Neutrophil (primary cell): Measurements from ENCODE around the gene IGSF9B.

Experiments used
- H3K27ac ChIP-seq: fragments of 200-600 bp; sonication (generic); 2 replicates; pipeline ENCODE4 v1.5.1; 2016; ENCODE audit warnings: mild to moderate bottlenecking, moderate library complexity
- H3K27me3 ChIP-seq: fragments of 200-600 bp; sonication (generic); 2 replicates; pipeline ENCODE4 v1.6.0; 2016; ENCODE audit warnings: mild to moderate bottlenecking
- H3K36me3 ChIP-seq: fragments of 200-600 bp; sonication (generic); 2 replicates; pipeline ENCODE4 v1.5.1; 2017
- H3K4me1 ChIP-seq, 2 experiments: fragments of 200-600 bp in 1 of 2; sonication (generic) in 1 of 2; 1 replicate in 1 of 2; 2 replicates in 1 of 2; pipeline versions ENCODE4 v1.5.1 to v1.6.1; 2013 to 2016; ENCODE audit warnings: low read depth in 1 of 2, low read length in 1 of 2, mild to moderate bottlenecking in 1 of 2, moderate library complexity in 1 of 2; ENCODE audit not compliant: control insufficient read depth in 1 of 2, insufficient read depth in 1 of 2
- H3K4me3 ChIP-seq, 2 experiments: fragments of 200-600 bp in 1 of 2; sonication (generic) in 1 of 2; 1 replicate in 1 of 2; 2 replicates in 1 of 2; pipeline ENCODE4 v1.5.1; 2013 to 2016; ENCODE audit warnings: low read depth in 1 of 2, low read length in 1 of 2, mild to moderate bottlenecking in 1 of 2, moderate library complexity in 1 of 2
- H3K9me3 ChIP-seq: fragments of 200-600 bp; sonication (generic); 2 replicates; pipeline ENCODE4 v1.5.1; 2016
- TF ChIP-seq, protein P1 (sequence below): fragments of 200-600 bp; sonication (generic); IDR thresholded peaks from 2 replicates; pipeline ENCODE4 v1.5.1; 2016; ENCODE audit warnings: antibody characterized with exemption

Gene IGSF9B

DNA sequence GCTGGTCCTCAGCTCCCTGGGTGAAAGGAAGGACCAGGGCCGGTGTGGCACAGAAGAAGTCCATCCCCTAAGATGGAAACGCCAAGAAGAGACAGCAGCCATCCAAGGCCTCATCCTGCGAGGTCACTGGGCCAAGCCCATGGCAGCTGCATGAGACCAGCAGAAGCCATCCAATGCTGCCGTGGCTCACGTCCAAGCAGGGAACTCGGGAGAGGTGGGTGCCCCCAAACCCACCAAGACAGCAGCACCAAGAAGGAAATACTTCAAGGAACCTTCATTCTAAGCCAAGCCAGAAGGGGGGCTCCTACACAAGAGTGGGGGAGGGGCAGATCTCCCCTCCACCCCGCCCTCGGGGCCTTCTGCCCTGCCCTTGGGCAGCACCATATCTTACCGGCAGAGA lies 49.6 kb downstream of the IGSF9B start:
- Histone ChIP-seq H3K4me1 (no peaks in the 10 kb centered on the region), H3K36me3 (no peaks in the 10 kb centered on the region), H3K27ac (no peak overlapping the region), H3K27me3 (no peaks in the 10 kb centered on the region), H3K9me3 (no peaks in the 10 kb centered on the region), H3K4me3 (no peak overlapping the region)
- TF ChIP-seq, protein P1, sequence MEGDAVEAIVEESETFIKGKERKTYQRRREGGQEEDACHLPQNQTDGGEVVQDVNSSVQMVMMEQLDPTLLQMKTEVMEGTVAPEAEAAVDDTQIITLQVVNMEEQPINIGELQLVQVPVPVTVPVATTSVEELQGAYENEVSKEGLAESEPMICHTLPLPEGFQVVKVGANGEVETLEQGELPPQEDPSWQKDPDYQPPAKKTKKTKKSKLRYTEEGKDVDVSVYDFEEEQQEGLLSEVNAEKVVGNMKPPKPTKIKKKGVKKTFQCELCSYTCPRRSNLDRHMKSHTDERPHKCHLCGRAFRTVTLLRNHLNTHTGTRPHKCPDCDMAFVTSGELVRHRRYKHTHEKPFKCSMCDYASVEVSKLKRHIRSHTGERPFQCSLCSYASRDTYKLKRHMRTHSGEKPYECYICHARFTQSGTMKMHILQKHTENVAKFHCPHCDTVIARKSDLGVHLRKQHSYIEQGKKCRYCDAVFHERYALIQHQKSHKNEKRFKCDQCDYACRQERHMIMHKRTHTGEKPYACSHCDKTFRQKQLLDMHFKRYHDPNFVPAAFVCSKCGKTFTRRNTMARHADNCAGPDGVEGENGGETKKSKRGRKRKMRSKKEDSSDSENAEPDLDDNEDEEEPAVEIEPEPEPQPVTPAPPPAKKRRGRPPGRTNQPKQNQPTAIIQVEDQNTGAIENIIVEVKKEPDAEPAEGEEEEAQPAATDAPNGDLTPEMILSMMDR, result no peak

DNA sequence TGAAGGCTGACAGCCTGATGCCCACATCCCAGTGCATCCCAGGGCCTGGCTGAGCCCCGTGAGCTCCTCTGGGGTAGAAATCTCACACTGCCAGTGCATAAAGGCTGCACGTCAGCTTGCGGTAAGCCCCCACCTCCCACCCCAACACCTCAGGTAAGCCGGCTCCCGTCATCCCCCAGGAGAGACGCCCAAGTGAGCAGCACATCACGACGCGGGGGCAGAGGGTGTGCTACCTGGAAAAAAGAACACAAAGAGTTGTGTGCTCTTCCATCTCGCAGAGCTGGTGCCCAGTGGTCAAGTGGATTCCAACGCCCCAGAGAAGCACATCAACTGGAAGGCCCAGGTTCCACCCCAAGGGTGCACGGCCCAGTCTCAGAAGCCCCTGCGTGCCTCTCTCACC lies 50.0 kb downstream of the IGSF9B start:
- Histone ChIP-seq H3K4me1 (no peaks in the 10 kb centered on the region), H3K36me3 (no peaks in the 10 kb centered on the region), H3K9me3 (no peaks in the 10 kb centered on the region), H3K27ac (no peak overlapping the region), H3K27me3 (no peaks in the 10 kb centered on the region), H3K4me3 (no peak overlapping the region)
- TF ChIP-seq, protein P1, result no peak

DNA sequence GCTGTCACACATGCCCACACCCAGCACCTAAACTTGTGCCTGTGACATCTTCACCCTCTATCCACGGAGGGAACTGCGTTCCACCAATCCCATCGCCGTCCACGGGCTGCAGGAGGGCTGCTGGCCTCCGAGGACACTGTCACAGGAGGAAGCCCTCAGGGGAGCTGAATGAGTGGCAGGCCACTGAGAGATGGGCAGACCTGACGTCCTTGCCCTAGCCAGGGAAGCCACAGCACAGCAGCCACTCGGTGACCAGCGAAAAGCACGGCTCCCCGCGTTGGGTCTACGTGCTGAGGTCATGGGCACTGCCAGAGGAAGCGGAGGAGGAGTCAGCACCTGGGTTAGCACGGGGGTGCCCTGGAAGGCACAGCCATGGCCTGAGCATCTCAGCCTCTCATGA lies 50.5 kb downstream of the IGSF9B start:
- H3K4me3 ChIP-seq, result no peak overlapping the region
- H3K9me3 ChIP-seq, result no peaks in the 10 kb centered on the region
- H3K36me3 ChIP-seq, result no peaks in the 10 kb centered on the region
- H3K27ac ChIP-seq, result no peak overlapping the region
- no peaks in the 10 kb centered on the region for H3K27me3 ChIP-seq
- TF ChIP-seq, protein P1, result no peak
- no peaks in the 10 kb centered on the region for H3K4me1 ChIP-seq

DNA sequence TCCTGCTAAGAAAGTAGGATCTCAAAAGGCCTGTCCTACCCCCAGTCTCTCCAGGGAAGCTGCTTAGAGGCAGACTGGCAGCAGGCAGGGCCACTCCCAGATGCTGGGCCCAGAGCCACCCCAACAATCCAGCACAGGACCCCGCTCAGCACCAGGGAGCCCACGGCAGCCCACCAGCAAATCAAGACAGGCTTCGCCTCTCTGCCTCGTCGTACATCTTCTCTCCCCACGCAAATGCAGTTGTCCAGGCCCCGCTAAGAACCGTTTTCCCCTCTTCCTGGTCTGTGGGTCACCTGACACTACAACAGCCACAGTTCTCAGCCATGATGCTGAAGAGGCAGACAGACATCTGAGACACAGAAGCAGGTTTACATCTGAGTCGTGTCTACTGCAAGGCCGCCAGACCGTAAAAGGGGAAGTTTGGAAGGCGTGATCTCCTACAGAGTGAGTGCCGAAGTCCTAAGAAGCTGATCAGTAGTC lies 51.1 kb downstream of the IGSF9B start:
- Histone ChIP-seq H3K9me3 (no peaks in the 10 kb centered on the region), H3K4me3 (no peak overlapping the region), H3K27me3 (no peaks in the 10 kb centered on the region), H3K4me1 (no peaks in the 10 kb centered on the region), H3K36me3 (no peaks in the 10 kb centered on the region), H3K27ac (no peak overlapping the region)
- TF ChIP-seq, protein P1, result no peak

DNA sequence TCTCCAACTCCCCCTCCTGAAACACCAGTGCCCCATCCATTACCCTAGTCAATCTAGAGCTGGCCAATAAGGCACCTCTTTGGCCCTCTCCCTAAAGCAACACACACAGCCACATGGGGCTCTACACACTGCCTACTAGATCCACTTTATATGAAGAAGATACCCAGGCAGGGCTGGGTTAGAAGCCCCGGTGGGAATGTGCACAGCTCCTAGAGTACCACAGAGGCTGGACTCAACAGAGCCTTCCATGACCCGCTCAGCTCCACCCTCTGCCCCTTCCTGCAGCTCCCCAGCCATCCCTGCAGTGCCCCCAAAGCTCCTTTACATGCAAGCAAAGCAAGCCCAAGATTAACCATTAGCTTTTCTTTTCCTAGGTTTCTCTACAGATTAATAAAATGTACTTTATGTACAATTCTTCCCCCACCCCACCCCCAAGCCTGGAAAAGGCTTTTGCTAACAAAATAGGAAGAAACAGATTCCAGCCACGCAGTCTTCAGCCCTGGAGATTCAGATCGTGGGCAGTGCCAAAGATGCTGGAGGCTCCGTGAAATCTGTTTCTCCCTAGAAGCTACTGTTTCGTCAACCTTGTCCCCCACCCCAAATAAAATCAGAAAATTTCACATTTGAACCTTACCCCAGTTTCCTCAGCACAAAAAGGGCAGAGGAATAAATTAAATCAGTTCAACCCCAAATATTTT lies 51.8 kb downstream of the IGSF9B start:
- Histone ChIP-seq H3K36me3 (no peaks in the 10 kb centered on the region), H3K27ac (no peak overlapping the region), H3K9me3 (no peaks in the 10 kb centered on the region), H3K4me1 (no peaks in the 10 kb centered on the region), H3K4me3 (no peak overlapping the region), H3K27me3 (no peaks in the 10 kb centered on the region)
- TF ChIP-seq, protein P1, result no peak
